LNCaP clone FGC (cell line): ENCODE results near the gene TEX53.

Source experiments
- DNase-seq: peaks from one replicate; pipeline ENCODE4 v3.0.0-alpha.2; 2011; ENCODE audit warnings: low read depth
- H3K4me3 ChIP-seq: 2 replicates; pipeline ENCODE4 v1.5.1; 2011; ENCODE audit warnings: mild to moderate bottlenecking, low read depth, low read length, control low read depth
- CTCF ChIP-seq: IDR thresholded peaks from 2 replicates; pipeline ENCODE4 v1.5.1; 2012; ENCODE audit warnings: mild to moderate bottlenecking; ENCODE audit not compliant: control insufficient read depth, insufficient read depth; ENCODE audit errors: extremely low read depth

TEX53 gene

GRCh38 chr9:114652776-114653555, 4.6 kb downstream of the TEX53 start:
- no peak for TF ChIP-seq CTCF
- no peak overlapping the region for H3K4me3 ChIP-seq
- DNase-seq: no peak

- TF ChIP-seq CTCF: no peak
- no peak overlapping the region for H3K4me3 ChIP-seq
- DNase-seq: no peak
These were observed 13.7 kb downstream of the TEX53 start for GRCh38 chr9:114643896-114644295.

- no peak overlapping the region for H3K4me3 ChIP-seq
- DNase-seq: no peak
- TF ChIP-seq CTCF: no peak
These were observed 14.6 kb downstream of the TEX53 start for GRCh38 chr9:114643001-114643400.

- no peak for TF ChIP-seq CTCF
- DNase-seq: no peak
These were observed 15.6 kb downstream of the TEX53 start for GRCh38 chr9:114641967-114642366.

GRCh38 chr9:114638404-114638803, 19.2 kb downstream of the TEX53 start:
- DNase-seq: no peak
- no peak overlapping the region for H3K4me3 ChIP-seq
- TF ChIP-seq CTCF: no peak

More at GRCh38 chr9:114641967-114642366, 15.6 kb downstream of the TEX53 start:
- H3K4me3 ChIP-seq: no peak overlapping the region

GRCh38 chr9:114634387-114634786, 23.2 kb downstream of the TEX53 start:
- no peak overlapping the region for H3K4me3 ChIP-seq
- DNase-seq: no peak
- no peak for TF ChIP-seq CTCF
